ENCODE measurements around the gene TTC7B. TPM values are rescaled to one million over a fixed set of nuclear protein-coding genes. Genes with fewer than 3 reads are reported as not detected.

TTC7B gene
- total RNA-seq, 2 experiments from 2014 or later: 5.6 to 6.5 TPM

DNA sequence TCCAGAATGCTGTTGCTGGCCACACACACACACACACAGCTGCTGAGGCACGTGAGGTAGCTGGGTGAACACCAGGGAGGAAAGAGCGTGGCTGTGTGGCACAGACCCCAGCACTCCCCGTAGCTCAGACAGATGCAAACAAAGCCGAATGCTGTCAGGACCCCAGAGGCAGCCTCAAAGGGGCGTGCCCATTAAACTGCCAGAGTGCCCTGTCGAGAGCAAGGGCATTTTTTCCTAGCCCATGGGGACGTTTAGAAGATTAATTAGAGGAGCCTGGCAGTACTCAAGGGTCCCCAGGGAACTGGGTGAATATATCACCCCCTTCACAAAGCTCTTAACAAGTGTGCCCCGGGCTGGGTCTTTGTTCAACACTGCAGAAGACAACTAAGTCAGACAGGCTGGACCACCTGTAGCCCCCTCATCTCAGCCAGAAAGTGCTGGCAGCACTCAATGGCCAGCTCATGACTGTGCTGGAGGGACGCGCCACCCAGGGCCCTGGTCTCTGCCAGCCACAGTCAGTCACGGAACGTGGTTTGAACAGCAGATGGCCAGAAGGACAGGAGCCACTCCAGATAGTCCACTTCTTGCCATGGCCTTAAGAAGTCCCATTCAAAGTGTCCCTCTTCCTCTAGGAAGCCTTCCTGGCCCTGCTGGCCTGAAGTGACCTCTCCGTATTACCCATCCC, 37.5 kb downstream of the TTC7B start:
- Mint-ChIP-seq H3K4me1 (ENCODE audit: low read depth) (no peaks in the 10 kb centered on the region), H3K27ac (no peak overlapping the region), H3K9me3 (no peaks in the 10 kb centered on the region), H3K27me3 (ENCODE audit: low read depth) (no peaks in the 10 kb centered on the region), H3K36me3 (ENCODE audit: low read depth) (no peaks in the 10 kb centered on the region), H3K4me3 (no peak overlapping the region)
- intact Hi-C loops (cut with micrococcal nuclease): no loop called here
- CTCF ChIA-PET: interaction anchor here (1.6 kb wide), 1 partner anchor 18 kb away, joined by 4 read pairs; no protein-coding TSS in a partner anchor
- no peak for DNase-seq

DNA sequence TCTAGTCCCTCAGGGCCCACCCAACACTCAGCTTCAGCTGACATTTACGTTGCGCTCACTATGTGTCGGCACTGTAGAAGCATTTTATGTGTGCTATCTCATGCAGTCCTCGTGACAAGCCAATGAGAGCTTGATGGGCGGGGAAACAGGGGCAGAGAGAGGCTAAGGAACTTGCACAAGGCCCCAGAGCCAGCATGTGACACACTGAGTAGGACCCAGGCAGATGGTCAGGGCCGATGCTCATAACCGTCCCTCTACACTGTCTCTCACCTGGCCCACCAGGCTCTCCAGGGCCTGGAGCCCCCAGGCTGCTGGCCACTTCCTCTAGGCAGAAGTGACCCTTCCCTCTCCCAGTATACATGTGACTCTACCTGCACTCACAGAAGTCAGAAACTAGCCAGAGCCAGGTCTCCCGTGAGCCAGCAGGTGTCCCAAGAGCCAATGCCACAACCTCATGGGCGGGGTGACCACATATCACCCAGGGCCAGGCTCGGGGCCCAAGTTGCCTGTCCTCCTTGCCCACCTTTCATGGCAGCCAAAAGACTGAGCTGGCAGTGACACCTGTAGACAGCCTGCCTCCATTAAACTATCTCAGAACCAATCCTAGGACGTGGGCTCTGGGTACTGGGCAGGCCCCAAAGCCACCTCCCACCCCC, 38.3 kb downstream of the TTC7B start:
- CTCF ChIA-PET: interaction anchor here (0.6 to 1.6 kb wide), 2 partner anchors 17 to 355 kb away, joined by 3 to 4 read pairs; no protein-coding TSS in a partner anchor
- intact Hi-C loops (cut with micrococcal nuclease): no loop called here

DNA sequence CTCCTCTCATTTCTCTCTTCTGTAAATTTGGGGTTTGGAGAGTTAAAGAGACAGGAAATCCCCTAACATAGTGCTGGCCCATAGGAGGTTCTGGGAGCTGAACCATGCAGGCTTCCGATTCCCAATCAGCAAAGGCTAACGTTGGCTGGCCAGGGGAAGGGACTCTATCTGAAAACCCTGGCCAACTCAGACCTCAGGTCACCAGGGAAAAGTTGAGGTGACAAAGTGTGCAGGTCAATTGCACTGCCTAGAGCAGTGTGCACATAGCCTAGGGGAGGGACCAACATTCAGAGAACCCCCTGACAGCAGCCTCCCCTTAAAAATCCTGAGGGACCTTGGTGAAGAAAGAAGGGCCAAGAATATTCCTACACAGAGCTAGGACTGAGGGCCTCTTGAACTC, 38.9 kb downstream of the TTC7B start:
- Mint-ChIP-seq H3K36me3 (ENCODE audit: low read depth) (no peaks in the 10 kb centered on the region), H3K4me1 (ENCODE audit: low read depth) (no peaks in the 10 kb centered on the region), H3K27me3 (ENCODE audit: low read depth) (no peaks in the 10 kb centered on the region), H3K9me3 (no peaks in the 10 kb centered on the region), H3K27ac (no peak overlapping the region), H3K4me3 (no peak overlapping the region)
- intact Hi-C loops (cut with micrococcal nuclease): no loop called here
- CTCF ChIA-PET: interaction anchor here (0.6 to 1.6 kb wide), 2 partner anchors 17 to 355 kb away, joined by 3 to 4 read pairs; no protein-coding TSS in a partner anchor
- no peak for DNase-seq

More for the DNA sequence above, 38.3 kb downstream of the TTC7B start:
- Mint-ChIP-seq H3K4me3 (no peak overlapping the region), H3K27me3 (ENCODE audit: low read depth) (no peaks in the 10 kb centered on the region), H3K27ac (no peak overlapping the region), H3K4me1 (ENCODE audit: low read depth) (no peaks in the 10 kb centered on the region), H3K36me3 (ENCODE audit: low read depth) (no peaks in the 10 kb centered on the region), H3K9me3 (no peaks in the 10 kb centered on the region)
- no peak for DNase-seq

DNA sequence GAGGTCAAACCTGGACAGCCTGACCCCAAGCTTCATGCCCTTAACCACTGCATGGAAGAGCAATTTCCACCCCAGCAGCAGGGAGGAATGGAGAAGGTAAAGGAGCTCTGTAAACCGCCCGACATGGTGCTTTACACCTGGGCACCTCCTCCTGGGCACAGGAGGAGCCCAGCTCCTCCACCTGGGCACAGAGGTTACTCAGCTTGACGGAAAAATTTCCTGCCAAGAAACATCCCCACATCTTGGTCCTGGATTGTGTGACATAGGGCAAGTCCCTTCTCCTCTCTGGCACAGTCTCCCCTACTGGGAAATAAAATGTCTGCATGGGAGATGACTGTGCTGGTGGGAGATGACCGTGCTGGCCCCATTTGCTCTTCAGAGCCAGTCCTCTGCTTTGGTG, 40.8 kb downstream of the TTC7B start:
- no peak overlapping the region for H3K27ac Mint-ChIP-seq
- CTCF ChIA-PET: no interaction called here
- DNase-seq: no peak
- intact Hi-C loops (cut with micrococcal nuclease): no loop called here
- H3K36me3 Mint-ChIP-seq (ENCODE audit: low read depth): no peaks in the 10 kb centered on the region
- H3K27me3 Mint-ChIP-seq (ENCODE audit: low read depth): no peaks in the 10 kb centered on the region
- no peaks in the 10 kb centered on the region for H3K4me1 Mint-ChIP-seq (ENCODE audit: low read depth)
- H3K9me3 Mint-ChIP-seq: no peaks in the 10 kb centered on the region
- H3K4me3 Mint-ChIP-seq: no peak overlapping the region

DNA sequence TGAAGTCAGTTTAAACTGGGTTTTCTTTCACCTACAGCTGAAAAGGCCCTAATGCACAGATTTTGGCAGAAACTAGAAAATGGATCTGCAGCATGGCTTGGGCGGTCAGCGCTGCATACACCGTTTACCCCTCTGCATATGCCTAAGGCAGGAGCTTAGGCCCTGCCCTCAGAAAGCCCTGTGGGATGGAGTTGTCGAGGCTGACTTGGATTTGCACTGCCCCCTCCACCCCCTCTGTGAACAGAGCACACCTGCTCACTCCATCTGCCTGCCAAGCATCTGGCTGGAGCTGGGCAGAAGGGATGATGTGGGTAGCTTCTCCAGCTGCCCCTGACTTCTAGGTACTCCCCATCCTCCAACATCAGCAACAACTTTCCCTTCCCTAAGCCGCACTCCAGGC, 41.9 kb downstream of the TTC7B start:
- Mint-ChIP-seq H3K9me3 (no peaks in the 10 kb centered on the region), H3K27ac (no peak overlapping the region), H3K36me3 (ENCODE audit: low read depth) (no peaks in the 10 kb centered on the region), H3K27me3 (ENCODE audit: low read depth) (no peaks in the 10 kb centered on the region), H3K4me1 (ENCODE audit: low read depth) (no peaks in the 10 kb centered on the region), H3K4me3 (no peak overlapping the region)
- CTCF ChIA-PET: interaction anchor here (1.0 kb wide), 1 partner anchor 14 kb away, joined by 3 read pairs; no protein-coding TSS in a partner anchor
- no peak for DNase-seq
- intact Hi-C loops (cut with micrococcal nuclease): no loop called here

DNA sequence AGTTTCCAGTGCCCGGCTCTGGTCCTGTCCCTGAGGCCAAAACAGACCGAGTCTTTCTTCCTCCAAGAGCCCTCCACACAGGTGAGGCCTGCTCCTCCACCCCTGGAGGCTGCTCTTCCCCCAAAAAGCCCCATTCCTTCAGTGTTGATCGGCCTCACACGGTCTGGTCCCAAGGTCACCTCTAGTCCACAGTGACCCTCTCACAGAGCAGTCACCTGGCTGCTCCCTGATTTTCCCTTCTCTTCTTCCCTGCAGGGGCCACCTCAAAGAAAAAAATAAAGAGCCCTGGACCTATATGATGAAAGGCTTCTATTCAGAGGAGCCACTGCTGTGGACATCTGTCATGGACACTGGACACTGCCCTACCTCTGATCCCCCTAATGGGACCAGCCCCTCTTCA, 42.5 kb downstream of the TTC7B start:
- Mint-ChIP-seq H3K4me1 (ENCODE audit: low read depth) (no peaks in the 10 kb centered on the region), H3K27me3 (ENCODE audit: low read depth) (no peaks in the 10 kb centered on the region), H3K9me3 (no peaks in the 10 kb centered on the region), H3K36me3 (ENCODE audit: low read depth) (no peaks in the 10 kb centered on the region), H3K4me3 (no peak overlapping the region), H3K27ac (no peak overlapping the region)
- no peak for DNase-seq
- CTCF ChIA-PET: no interaction called here
- intact Hi-C loops (cut with micrococcal nuclease): no loop called here

DNA sequence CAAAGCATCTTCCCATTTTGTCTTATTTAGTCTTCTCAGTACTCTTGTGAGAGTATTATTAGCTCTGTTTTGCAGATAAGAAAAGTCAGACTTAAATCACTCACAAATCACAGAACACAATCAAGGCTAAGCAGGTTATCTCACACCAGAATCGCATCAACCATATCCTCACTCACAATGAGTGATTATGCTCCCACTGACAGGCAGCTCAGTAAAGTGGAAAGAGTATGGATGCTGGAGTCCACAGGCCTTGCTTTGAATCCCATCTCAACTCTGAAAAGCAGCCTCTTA, 43.1 kb downstream of the TTC7B start:
- Mint-ChIP-seq H3K27ac (no peak overlapping the region), H3K4me3 (no peak overlapping the region), H3K9me3 (peaks cover 3% of the 10 kb centered on the region), H3K4me1 (ENCODE audit: low read depth) (no peaks in the 10 kb centered on the region), H3K27me3 (ENCODE audit: low read depth) (no peaks in the 10 kb centered on the region), H3K36me3 (ENCODE audit: low read depth) (no peaks in the 10 kb centered on the region)
- CTCF ChIA-PET: no interaction called here
- DNase-seq: no peak
- intact Hi-C loops (cut with micrococcal nuclease): no loop called here

DNA sequence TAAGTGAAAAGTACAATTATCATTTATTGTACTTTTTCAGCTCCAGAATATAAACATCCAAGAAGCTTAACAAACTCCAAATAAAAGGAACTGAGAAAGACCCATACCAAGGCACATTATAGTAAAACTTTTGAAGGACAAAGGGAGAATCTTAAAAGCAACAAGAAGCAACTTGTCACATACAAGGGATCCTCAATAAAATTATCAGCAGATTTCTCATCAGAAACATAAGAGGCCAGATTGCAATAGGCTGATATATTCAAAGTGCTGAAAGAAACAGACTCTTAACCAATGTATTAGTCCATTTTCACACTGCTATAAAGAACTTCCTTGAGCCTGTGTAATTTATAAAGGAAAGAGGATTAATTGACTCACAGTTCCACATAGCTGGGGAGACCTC, 48.3 kb downstream of the TTC7B start:
- Mint-ChIP-seq H3K4me3 (no peak overlapping the region), H3K4me1 (ENCODE audit: low read depth) (no peaks in the 10 kb centered on the region), H3K27me3 (ENCODE audit: low read depth) (peaks cover 2% of the 10 kb centered on the region), H3K36me3 (ENCODE audit: low read depth) (peaks cover 5% of the 10 kb centered on the region), H3K27ac (no peak overlapping the region), H3K9me3 (peaks cover 26% of the 10 kb centered on the region)
- intact Hi-C loops (cut with micrococcal nuclease): no loop called here
- CTCF ChIA-PET: no interaction called here
- DNase-seq: no peak

DNA sequence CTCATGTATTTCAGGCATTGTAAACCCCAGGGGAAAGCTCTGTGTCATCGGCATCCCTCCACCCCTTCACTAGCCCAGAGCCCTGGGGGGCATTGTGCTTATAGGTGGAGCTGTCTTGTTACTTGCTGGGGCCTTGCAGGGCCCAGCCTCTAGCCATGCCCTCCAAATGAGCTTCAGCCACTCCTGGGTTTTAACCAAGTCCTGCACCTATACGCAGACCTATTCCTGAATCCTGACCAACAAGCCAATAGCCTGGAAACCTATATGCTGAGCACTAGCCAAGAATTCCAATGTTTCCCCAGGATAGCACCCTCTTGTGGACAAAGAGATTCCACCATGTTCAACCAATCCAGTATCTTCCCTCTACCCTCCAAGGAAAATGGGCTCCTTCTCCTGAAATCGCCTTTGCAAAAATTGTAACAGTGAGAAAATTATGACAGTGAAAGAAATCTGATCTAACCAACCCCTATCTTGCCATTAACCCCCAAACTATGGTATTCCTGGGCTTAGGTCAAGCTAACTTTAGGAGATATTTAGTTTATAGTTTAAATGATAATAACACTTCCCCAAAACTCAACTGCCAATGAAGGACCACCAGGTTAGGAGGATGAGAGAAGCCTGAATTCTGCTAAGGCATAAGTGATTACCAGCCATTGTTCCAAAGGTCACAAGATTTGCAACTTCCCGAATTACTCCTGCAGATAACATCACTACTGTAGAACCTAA, 55.5 kb downstream of the TTC7B start:
- H3K4me1 Mint-ChIP-seq (ENCODE audit: low read depth): peaks cover 14% of the 10 kb centered on the region
- H3K9me3 Mint-ChIP-seq: peaks cover 13% of the 10 kb centered on the region
- DNase-seq: no peak
- no peak overlapping the region for H3K27ac Mint-ChIP-seq
- intact Hi-C loops (cut with micrococcal nuclease): no loop called here
- CTCF ChIA-PET: interaction anchor here (0.6 to 2.7 kb wide), 7 partner anchors 8 to 197 kb away, joined by 3 to 10 read pairs (median 4); no protein-coding TSS in a partner anchor
- H3K27me3 Mint-ChIP-seq (ENCODE audit: low read depth): peaks cover 4% of the 10 kb centered on the region
- no peaks in the 10 kb centered on the region for H3K36me3 Mint-ChIP-seq (ENCODE audit: low read depth)
- no peak overlapping the region for H3K4me3 Mint-ChIP-seq

DNA sequence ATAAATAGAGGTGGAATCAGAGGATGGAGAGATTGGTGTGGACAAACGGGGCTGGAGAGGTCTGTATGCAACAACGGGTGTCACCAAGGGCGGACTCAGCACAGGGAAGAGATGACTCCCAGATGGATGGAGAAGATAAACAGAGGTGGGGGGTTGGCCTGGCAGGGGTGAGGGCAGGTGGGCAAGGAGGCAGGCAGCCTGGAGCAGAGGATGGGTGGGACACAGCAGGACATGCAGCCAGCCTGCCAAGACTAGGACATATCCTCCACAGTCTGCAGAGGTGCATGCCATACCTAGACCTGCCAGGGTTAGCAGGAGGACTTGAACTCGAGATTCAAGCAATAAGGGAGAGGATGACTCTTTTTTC, 56.2 kb downstream of the TTC7B start:
- no peak for DNase-seq
- CTCF ChIA-PET: interaction anchor here (0.6 to 2.7 kb wide), 12 partner anchors 9 to 358 kb away, joined by 3 to 13 read pairs (median 4); no protein-coding TSS in a partner anchor

DNA sequence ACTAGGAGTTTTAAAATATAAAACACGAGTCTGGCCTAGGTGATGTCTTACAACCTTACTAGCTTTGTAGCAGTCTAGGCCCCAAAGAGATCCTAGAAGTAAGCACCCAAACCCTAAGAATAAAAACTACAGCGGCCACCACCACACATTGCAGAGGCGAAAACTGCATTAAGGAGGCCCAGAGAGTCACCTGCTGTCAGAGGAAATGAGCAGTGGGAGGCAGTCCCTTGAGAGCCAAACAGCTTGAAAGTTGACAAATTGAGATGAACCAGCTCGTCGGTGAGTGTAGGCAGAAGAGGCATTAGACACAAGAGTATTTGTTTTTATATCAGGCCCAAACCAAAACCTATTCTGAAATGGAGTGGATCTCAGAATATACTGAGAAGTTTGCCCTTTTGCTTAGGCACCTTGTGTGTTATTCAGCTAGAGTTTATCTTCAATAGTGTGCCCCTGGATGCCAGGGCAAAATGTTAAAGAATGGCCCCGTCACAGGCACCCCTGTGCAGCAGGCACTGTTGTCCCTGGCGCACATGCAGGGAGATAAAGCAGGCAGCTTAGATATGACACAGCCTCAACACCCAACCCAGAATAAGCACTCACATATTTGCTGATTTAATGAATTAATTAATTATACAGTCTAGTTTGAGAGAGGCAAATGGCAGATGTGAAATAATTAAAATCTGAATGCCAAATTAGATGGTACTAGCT, 56.7 kb downstream of the TTC7B start:
- H3K36me3 Mint-ChIP-seq (ENCODE audit: low read depth): no peaks in the 10 kb centered on the region

More for the DNA sequence above, 56.2 kb downstream of the TTC7B start:
- Mint-ChIP-seq H3K27ac (no peak overlapping the region), H3K4me1 (ENCODE audit: low read depth) (peaks cover 14% of the 10 kb centered on the region), H3K27me3 (ENCODE audit: low read depth) (peaks cover 4% of the 10 kb centered on the region), H3K4me3 (no peak overlapping the region), H3K9me3 (peaks cover 11% of the 10 kb centered on the region), H3K36me3 (ENCODE audit: low read depth) (no peaks in the 10 kb centered on the region)
- intact Hi-C loops (cut with micrococcal nuclease): no loop called here

DNA sequence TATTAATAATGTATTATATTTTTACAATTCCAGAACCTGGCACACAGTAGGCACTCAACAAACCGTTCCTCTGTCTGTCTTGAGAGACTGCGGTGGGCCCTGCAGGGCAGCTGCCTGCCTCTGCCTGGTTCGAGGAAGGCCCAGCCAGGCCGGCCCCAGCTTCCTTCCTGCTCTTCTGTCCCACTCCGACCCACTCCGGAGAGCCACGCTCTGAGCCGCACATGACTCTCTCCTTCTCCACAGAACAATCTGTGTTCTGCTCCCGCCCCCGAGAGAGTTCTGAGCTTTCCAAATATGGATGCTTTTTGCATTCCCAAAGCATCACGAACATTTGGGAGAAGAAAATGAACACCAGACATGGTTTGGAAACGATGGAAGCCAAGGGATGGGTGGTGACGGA, 57.3 kb downstream of the TTC7B start:
- Mint-ChIP-seq H3K4me3 (peak overlapping the region; percentile 76), H3K27me3 (ENCODE audit: low read depth) (peaks cover 4% of the 10 kb centered on the region), H3K9me3 (peaks cover 10% of the 10 kb centered on the region), H3K36me3 (ENCODE audit: low read depth) (no peaks in the 10 kb centered on the region), H3K4me1 (ENCODE audit: low read depth) (peaks cover 14% of the 10 kb centered on the region), H3K27ac (peak overlapping the region; percentile 80)
- intact Hi-C loops (cut with micrococcal nuclease): loop anchor here (1.0 to 5.0 kb wide), 10 partner anchors 62 to 804 kb away; partner anchors contain the start of genes EFCAB11, NRDE2, PSMC1 and RPS6KA5
- CTCF ChIA-PET: interaction anchor here (0.6 to 3.3 kb wide), 25 partner anchors 8 to 1348 kb away, joined by 3 to 14 read pairs (median 4); partner anchors contain the start of gene ATXN3
- DNase-seq: peak; percentile 31

More for the DNA sequence above, 56.7 kb downstream of the TTC7B start:
- Mint-ChIP-seq H3K9me3 (peaks cover 11% of the 10 kb centered on the region), H3K4me3 (peak overlapping the region; percentile 76), H3K27me3 (ENCODE audit: low read depth) (peaks cover 4% of the 10 kb centered on the region), H3K27ac (peak overlapping the region; percentile 80), H3K4me1 (ENCODE audit: low read depth) (peaks cover 14% of the 10 kb centered on the region)
- intact Hi-C loops (cut with micrococcal nuclease): loop anchor here (2.0 to 5.0 kb wide), 5 partner anchors 63 to 805 kb away; partner anchors contain the start of genes EFCAB11, NRDE2 and TDP1
- DNase-seq: peak; percentile 26
- CTCF ChIA-PET: interaction anchor here (0.6 to 3.3 kb wide), 20 partner anchors 9 to 1347 kb away, joined by 3 to 14 read pairs (median 4); partner anchors contain the start of gene ATXN3

Data from activated naive CD4-positive, alpha-beta T cell treated with anti-CD3 and anti-CD28 coated beads for 36 hours (primary cell).